Immature natural killer cell (primary cell): ENCODE results near the gene RFX7. TPM values are rescaled to one million over a fixed set of nuclear protein-coding genes. Genes with fewer than 3 reads are reported as not detected.

Experiments
- DNase-seq, 3 donors: peaks; one replicate each; pipeline ENCODE4 v3.0.0; 2022; ENCODE audit warnings: mixed read lengths in 1 of 3
- H3K27ac Mint-ChIP-seq, 6 donors: one replicate each; pipeline ENCODE4 v1.8.0; 2020; ENCODE audit warnings: mixed read lengths in 6 of 6, mild to moderate bottlenecking in 5 of 6, inconsistent platforms in 4 of 6, moderate library complexity in 3 of 6
- H3K27me3 Mint-ChIP-seq, 3 donors: one replicate each; pipeline ENCODE4 v1.8.0; 2020 to 2021; ENCODE audit warnings: low read depth in 3 of 3, mild to moderate bottlenecking in 3 of 3, mixed read lengths in 3 of 3, moderate library complexity in 3 of 3, inconsistent platforms in 1 of 3
- H3K36me3 Mint-ChIP-seq, 3 donors: one replicate each; pipeline ENCODE4 v1.8.0; 2020; ENCODE audit warnings: mixed read lengths in 3 of 3, inconsistent platforms in 2 of 3, mild to moderate bottlenecking in 2 of 3
- H3K4me1 Mint-ChIP-seq, 2 donors: one replicate each; pipeline ENCODE4 v1.8.0; 2020; ENCODE audit warnings: inconsistent platforms in 2 of 2, mild to moderate bottlenecking in 2 of 2, mixed read lengths in 2 of 2, moderate library complexity in 1 of 2
- H3K4me3 Mint-ChIP-seq, 5 donors: one replicate each; pipeline ENCODE4 v1.8.0; 2020; ENCODE audit warnings: mild to moderate bottlenecking in 5 of 5, mixed read lengths in 5 of 5, inconsistent platforms in 3 of 5, moderate library complexity in 3 of 5
- H3K9me3 Mint-ChIP-seq, 6 donors: one replicate each; pipeline ENCODE4 v1.8.0; 2020; ENCODE audit warnings: mild to moderate bottlenecking in 6 of 6, mixed read lengths in 6 of 6, inconsistent platforms in 4 of 6, moderate library complexity in 3 of 6
- polyA plus RNA-seq, 3 donors: library from polyadenylated mRNA; unstranded; fragments of 300-500 nt; fragmentation: Illumina TruSeq; gene quantifications; one replicate each; pipeline ENCODE4 v1.2.3, GENCODE V29; 2021

Gene RFX7
- polyA plus RNA-seq, 3 donors from 2014 or later = 0.03 to 4.7 (median 2.4) TPM

GRCh38 chr15:56038015-56038414 is 205.7 kb downstream of the RFX7 start:
- Mint-ChIP-seq H3K27me3 (peaks cover 2 to 4% (median 3%) of the 10 kb centered on the region in 3 donors), H3K36me3 (no peaks in the 10 kb centered on the region), H3K4me3 (no peak overlapping the region), H3K27ac (no peak overlapping the region), H3K9me3 (no peaks in the 10 kb centered on the region), H3K4me1 (peaks cover 8 to 10% of the 10 kb centered on the region in 2 donors)
- no peak for DNase-seq

Other genes with a start within 250 kb of the RFX7 start
- gene TEX9, start 121.5 kb upstream of the RFX7 start, polyA plus RNA-seq = under 1 TPM in 1 of 3 donors, not detected in 2; 0.53 TPM
- under 1 TPM in 1 of 3 donors, not detected in 2; 0.09 TPM for gene MNS1, start 221.3 kb upstream of the RFX7 start, polyA plus RNA-seq